ENCODE data around the gene EFR3B.
A peak's percentile ranks its signal among the peaks of the same experiment; 100 is the strongest.
"Not testable (repeated sequence)": the region's sequence is repeated elsewhere in the genome, so short reads cannot be mapped to it uniquely, and the experiment has no call there.

EFR3B gene, protein sequence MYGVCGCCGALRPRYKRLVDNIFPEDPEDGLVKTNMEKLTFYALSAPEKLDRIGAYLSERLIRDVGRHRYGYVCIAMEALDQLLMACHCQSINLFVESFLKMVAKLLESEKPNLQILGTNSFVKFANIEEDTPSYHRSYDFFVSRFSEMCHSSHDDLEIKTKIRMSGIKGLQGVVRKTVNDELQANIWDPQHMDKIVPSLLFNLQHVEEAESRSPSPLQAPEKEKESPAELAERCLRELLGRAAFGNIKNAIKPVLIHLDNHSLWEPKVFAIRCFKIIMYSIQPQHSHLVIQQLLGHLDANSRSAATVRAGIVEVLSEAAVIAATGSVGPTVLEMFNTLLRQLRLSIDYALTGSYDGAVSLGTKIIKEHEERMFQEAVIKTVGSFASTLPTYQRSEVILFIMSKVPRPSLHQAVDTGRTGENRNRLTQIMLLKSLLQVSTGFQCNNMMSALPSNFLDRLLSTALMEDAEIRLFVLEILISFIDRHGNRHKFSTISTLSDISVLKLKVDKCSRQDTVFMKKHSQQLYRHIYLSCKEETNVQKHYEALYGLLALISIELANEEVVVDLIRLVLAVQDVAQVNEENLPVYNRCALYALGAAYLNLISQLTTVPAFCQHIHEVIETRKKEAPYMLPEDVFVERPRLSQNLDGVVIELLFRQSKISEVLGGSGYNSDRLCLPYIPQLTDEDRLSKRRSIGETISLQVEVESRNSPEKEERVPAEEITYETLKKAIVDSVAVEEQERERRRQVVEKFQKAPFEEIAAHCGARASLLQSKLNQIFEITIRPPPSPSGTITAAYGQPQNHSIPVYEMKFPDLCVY

DNA sequence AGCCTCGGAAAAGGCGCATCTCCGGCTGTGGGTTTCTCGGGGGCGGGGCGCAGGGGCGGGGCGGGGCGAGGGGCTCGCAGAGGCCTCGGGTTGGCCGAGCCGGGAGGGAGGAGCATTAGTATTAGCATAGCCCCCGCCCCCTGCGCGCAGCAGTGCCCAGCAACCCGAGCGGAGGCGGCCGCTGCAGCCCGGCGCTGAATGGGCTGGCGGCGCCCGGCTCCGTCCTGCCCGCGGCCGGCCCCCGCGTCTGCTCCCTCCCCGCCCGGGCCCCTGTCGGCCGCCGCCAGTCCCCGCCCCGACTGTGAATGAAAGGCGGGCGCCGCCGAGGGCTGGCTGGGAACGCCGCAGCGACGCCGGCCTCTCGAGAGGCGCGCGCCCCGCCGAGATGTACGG, at the start of gene EFR3B:
TSS of gene EFR3B (plus strand) at position 149 of the 393 bp plus-strand sequence. CDS start at position 386, 237 bp downstream.
- H3K27ac ChIP-seq, result no peak within 1 kb of the TSS

DNA sequence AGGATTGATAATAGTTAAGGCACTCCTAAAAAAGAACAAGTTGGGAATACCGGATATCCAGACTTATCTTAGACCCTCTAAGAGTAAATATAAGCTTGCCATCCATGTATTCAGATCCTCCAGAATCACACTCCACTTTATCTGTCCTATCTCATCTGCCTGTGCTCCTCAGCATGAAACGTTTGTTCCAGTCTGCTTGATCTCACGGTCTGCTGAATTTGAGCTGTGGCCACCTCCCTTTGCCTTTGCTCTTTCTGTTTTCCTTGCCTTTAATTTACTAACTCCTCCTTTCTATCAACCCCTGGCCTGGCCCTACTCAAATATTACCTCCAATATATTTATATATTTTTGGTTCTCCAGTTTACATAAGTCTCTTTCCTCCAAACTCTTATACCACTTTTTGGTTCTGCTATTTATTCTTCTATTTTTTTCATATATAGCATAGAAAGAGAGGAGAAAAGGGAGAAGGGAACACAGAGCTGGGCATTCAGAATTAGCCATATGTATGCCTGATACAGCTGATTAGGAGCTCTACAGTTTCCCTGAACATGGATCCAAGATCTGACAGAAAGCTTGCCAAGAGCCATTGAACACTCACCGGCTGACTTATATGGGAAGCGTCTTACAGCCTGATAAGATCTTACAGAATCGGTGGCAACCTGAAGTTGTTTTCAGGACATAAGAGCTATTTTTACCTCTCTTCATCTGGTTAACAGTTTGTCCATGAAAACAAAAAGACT, 48.3 kb upstream of the EFR3B start:
- TF ChIP-seq, protein P1, sequence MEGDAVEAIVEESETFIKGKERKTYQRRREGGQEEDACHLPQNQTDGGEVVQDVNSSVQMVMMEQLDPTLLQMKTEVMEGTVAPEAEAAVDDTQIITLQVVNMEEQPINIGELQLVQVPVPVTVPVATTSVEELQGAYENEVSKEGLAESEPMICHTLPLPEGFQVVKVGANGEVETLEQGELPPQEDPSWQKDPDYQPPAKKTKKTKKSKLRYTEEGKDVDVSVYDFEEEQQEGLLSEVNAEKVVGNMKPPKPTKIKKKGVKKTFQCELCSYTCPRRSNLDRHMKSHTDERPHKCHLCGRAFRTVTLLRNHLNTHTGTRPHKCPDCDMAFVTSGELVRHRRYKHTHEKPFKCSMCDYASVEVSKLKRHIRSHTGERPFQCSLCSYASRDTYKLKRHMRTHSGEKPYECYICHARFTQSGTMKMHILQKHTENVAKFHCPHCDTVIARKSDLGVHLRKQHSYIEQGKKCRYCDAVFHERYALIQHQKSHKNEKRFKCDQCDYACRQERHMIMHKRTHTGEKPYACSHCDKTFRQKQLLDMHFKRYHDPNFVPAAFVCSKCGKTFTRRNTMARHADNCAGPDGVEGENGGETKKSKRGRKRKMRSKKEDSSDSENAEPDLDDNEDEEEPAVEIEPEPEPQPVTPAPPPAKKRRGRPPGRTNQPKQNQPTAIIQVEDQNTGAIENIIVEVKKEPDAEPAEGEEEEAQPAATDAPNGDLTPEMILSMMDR (IDR thresholded peaks at IDR 0.05), result no peak
- no peak overlapping the region for H3K4me3 ChIP-seq (ENCODE audit: low read depth in 1 of 2, low read length in 1 of 2)

More for the DNA sequence above, at the start of gene EFR3B:
- TF ChIP-seq, protein P1 (IDR thresholded peaks at IDR 0.05), result no peak
- Histone ChIP-seq H3K9me3 (no peaks in the 10 kb centered on the region), H3K36me3 (no peaks in the 10 kb centered on the region), H3K4me3 (ENCODE audit: low read depth in 1 of 2, low read length in 1 of 2) (peak within 1 kb of the TSS; percentile 48 to 65), H3K4me1 (ENCODE audit: control insufficient read depth in 1 of 2, insufficient read depth in 1 of 2, low read depth in 1 of 2, low read length in 1 of 2) (peaks cover 17 to 20% of the 10 kb centered on the region in 2 experiments), H3K27me3 (peaks cover 80% of the 10 kb centered on the region)

DNA sequence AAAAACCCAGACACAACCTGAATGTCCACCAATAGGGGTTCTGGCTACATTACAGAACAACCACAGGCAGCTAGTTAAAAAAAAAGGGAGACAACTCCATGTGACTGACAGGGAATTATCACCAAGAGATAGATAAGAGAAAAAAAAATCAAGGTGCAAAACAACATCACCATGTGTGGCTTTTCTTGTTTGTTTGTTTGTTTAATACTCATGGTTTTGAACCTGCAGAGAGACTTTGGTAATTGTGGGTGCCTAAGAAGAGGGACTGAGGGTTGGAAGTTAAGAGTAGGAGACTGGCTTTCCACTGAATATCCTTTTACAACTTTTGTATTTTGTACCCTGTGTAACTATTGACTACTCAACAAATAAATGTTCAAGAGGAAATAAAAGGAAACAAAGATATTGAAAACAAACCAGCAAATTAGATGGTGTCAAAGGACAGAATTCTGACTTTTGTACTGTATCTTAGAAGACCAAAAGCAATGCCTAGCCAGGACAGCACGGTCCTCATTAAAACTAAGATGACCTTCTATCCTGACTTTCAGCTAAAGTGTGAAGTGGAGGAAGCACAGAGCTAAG, 47.6 kb upstream of the EFR3B start:
- Histone ChIP-seq H3K36me3 (no peaks in the 10 kb centered on the region), H3K4me1 (ENCODE audit: control insufficient read depth in 1 of 2, insufficient read depth in 1 of 2, low read depth in 1 of 2, low read length in 1 of 2) (no peaks in the 10 kb centered on the region), H3K4me3 (ENCODE audit: low read depth in 1 of 2, low read length in 1 of 2) (no peak overlapping the region), H3K27ac (no peak overlapping the region), H3K9me3 (no peaks in the 10 kb centered on the region), H3K27me3 (peaks cover 7% of the 10 kb centered on the region)
- TF ChIP-seq, protein P1 (IDR thresholded peaks at IDR 0.05), result no peak

More for the DNA sequence above, 48.3 kb upstream of the EFR3B start:
- Histone ChIP-seq H3K27me3 (peaks cover 7% of the 10 kb centered on the region), H3K27ac (no peak overlapping the region), H3K4me1 (ENCODE audit: control insufficient read depth in 1 of 2, insufficient read depth in 1 of 2, low read depth in 1 of 2, low read length in 1 of 2) (no peaks in the 10 kb centered on the region), H3K9me3 (no peaks in the 10 kb centered on the region), H3K36me3 (no peaks in the 10 kb centered on the region)

DNA sequence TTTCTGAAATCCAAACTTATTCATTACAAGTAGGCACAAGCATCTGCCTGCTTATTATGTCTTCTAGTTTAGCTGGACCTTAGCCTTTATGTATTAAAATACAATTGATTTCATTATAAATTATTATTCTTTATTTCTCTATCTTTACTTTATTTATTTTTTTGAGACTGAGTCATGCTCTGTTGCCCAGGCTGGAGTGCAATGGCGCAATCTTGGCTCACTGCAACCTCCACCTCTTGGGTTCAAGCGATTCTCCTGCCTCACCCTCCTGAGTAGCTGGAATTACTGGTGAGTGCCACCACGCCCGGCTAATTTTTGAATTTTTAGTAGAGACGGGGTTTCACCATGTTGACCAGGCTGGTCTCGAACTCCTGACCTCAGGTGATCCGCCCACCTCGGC, 42.8 kb upstream of the EFR3B start:
- H3K36me3 ChIP-seq; H3K27ac ChIP-seq; H3K27me3 ChIP-seq; H3K4me1 ChIP-seq (ENCODE audit: control insufficient read depth in 1 of 2, insufficient read depth in 1 of 2, low read depth in 1 of 2, low read length in 1 of 2); H3K4me3 ChIP-seq (ENCODE audit: low read depth in 1 of 2, low read length in 1 of 2); H3K9me3 ChIP-seq: not testable (repeated sequence)

DNA sequence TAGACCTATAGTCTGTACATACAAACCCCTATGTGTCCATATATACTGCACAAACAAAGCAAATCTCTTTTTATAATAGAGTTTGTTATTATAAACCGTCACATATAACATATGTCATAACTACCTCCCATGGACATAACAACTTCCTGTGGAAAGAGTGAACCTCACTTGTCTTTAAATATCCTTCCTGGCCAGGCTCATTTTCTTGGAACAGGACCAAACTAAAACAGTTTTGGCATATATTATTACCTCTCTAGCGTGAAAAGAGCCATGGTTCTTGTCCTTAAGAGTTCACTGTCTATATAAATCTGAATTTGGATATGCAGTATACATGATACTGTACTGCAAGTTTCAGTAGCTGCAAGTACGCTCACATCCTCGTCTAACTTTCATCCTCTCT, 41.8 kb upstream of the EFR3B start:
- Histone ChIP-seq H3K36me3 (no peaks in the 10 kb centered on the region), H3K4me1 (ENCODE audit: control insufficient read depth in 1 of 2, insufficient read depth in 1 of 2, low read depth in 1 of 2, low read length in 1 of 2) (no peaks in the 10 kb centered on the region), H3K4me3 (ENCODE audit: low read depth in 1 of 2, low read length in 1 of 2) (no peak overlapping the region), H3K27ac (no peak overlapping the region), H3K9me3 (no peaks in the 10 kb centered on the region), H3K27me3 (no peaks in the 10 kb centered on the region)
- TF ChIP-seq, protein P1 (IDR thresholded peaks at IDR 0.05), result no peak

All from neutrophil (primary cell).